Measurements from ENCODE around the gene MRPL16.

MRPL16 gene

GRCh38 chr11:59761993-59762392, 48.6 kb downstream of the MRPL16 start:
- TF ChIP-seq CEBPB (IDR thresholded peaks at IDR 0.05) (no peak), TCF12 (IDR thresholded peaks at IDR 0.05; ENCODE audit: low read depth) (no peak), TEAD4 (IDR thresholded peaks at IDR 0.05) (no peak), RAD21 (IDR thresholded peaks at IDR 0.05; ENCODE audit: low read depth) (no peak), MAX (IDR thresholded peaks at IDR 0.05) (no peak), EGR1 (IDR thresholded peaks at IDR 0.05) (no peak), FOXM1 (IDR thresholded peaks at IDR 0.05; ENCODE audit: borderline replicate concordance, low read depth) (no peak), EP300 (IDR thresholded peaks at IDR 0.05; ENCODE audit: borderline replicate concordance) (no peak)
- TF ChIP-seq, protein P1, sequence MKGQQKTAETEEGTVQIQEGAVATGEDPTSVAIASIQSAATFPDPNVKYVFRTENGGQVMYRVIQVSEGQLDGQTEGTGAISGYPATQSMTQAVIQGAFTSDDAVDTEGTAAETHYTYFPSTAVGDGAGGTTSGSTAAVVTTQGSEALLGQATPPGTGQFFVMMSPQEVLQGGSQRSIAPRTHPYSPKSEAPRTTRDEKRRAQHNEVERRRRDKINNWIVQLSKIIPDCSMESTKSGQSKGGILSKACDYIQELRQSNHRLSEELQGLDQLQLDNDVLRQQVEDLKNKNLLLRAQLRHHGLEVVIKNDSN (IDR thresholded peaks at IDR 0.05), result no peak

- TF ChIP-seq, protein P2, sequence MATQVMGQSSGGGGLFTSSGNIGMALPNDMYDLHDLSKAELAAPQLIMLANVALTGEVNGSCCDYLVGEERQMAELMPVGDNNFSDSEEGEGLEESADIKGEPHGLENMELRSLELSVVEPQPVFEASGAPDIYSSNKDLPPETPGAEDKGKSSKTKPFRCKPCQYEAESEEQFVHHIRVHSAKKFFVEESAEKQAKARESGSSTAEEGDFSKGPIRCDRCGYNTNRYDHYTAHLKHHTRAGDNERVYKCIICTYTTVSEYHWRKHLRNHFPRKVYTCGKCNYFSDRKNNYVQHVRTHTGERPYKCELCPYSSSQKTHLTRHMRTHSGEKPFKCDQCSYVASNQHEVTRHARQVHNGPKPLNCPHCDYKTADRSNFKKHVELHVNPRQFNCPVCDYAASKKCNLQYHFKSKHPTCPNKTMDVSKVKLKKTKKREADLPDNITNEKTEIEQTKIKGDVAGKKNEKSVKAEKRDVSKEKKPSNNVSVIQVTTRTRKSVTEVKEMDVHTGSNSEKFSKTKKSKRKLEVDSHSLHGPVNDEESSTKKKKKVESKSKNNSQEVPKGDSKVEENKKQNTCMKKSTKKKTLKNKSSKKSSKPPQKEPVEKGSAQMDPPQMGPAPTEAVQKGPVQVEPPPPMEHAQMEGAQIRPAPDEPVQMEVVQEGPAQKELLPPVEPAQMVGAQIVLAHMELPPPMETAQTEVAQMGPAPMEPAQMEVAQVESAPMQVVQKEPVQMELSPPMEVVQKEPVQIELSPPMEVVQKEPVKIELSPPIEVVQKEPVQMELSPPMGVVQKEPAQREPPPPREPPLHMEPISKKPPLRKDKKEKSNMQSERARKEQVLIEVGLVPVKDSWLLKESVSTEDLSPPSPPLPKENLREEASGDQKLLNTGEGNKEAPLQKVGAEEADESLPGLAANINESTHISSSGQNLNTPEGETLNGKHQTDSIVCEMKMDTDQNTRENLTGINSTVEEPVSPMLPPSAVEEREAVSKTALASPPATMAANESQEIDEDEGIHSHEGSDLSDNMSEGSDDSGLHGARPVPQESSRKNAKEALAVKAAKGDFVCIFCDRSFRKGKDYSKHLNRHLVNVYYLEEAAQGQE (IDR thresholded peaks at IDR 0.05; ENCODE audit: low read depth), result no peak
- TF ChIP-seq FOXM1 (IDR thresholded peaks at IDR 0.05; ENCODE audit: borderline replicate concordance, low read depth), result no peak
- no peak for TF ChIP-seq TCF12 (IDR thresholded peaks at IDR 0.05; ENCODE audit: low read depth)
- TF ChIP-seq, protein P1 (IDR thresholded peaks at IDR 0.05), result no peak
- no peak for TF ChIP-seq ZBTB7A (IDR thresholded peaks at IDR 0.05; ENCODE audit: low read depth)
- no peak for TF ChIP-seq CEBPB (IDR thresholded peaks at IDR 0.05)
- no peak for TF ChIP-seq EP300 (IDR thresholded peaks at IDR 0.05; ENCODE audit: borderline replicate concordance)
- no peak for TF ChIP-seq YY1 (IDR thresholded peaks at IDR 0.05; ENCODE audit: low read depth)
- TF ChIP-seq CREB1 (IDR thresholded peaks at IDR 0.05; ENCODE audit: low read depth), result no peak
Measured at GRCh38 chr11:59760771-59761170, 49.8 kb downstream of the MRPL16 start.

DNA sequence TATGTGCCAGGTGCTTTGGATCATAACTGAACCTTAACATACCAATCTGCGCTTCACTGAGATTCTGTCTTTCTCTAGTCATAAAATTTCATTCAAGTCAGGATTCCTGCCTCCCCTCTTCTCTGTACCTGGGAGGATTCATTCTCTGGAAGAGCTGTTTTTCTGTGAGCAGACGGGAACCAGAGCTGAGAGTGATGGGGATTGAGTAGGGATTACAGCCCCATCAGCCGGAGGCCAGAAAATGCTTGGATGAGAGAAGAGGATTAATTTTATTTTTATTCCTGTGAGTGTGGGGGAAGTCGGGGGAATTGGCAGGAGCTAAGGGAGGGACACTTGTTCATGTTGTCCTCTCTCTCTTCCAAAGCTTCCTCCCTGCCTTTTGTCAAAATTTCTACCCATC, 50.7 kb downstream of the MRPL16 start:
- TF ChIP-seq, protein P1 (IDR thresholded peaks at IDR 0.05), result no peak
- no peak for TF ChIP-seq TCF12 (IDR thresholded peaks at IDR 0.05; ENCODE audit: low read depth)
- TF ChIP-seq RAD21 (IDR thresholded peaks at IDR 0.05; ENCODE audit: low read depth), result no peak
- no peak for TF ChIP-seq CEBPB (IDR thresholded peaks at IDR 0.05)
- TF ChIP-seq EP300 (IDR thresholded peaks at IDR 0.05; ENCODE audit: borderline replicate concordance), result no peak
- no peak for TF ChIP-seq TAF1 (IDR thresholded peaks at IDR 0.05; ENCODE audit: low read depth)
- TF ChIP-seq, protein P2 (IDR thresholded peaks at IDR 0.05; ENCODE audit: low read depth), result no peak
- no peak for TF ChIP-seq CREB1 (IDR thresholded peaks at IDR 0.05; ENCODE audit: low read depth)
- no peak for TF ChIP-seq MAX (IDR thresholded peaks at IDR 0.05)
- TF ChIP-seq FOXM1 (IDR thresholded peaks at IDR 0.05; ENCODE audit: borderline replicate concordance, low read depth), result no peak
- TF ChIP-seq NFIC (IDR thresholded peaks at IDR 0.05), result no peak
- no peak for TF ChIP-seq YY1 (IDR thresholded peaks at IDR 0.05; ENCODE audit: low read depth)
- TF ChIP-seq TEAD4 (IDR thresholded peaks at IDR 0.05), result no peak

- no peak for TF ChIP-seq CREB1 (IDR thresholded peaks at IDR 0.05; ENCODE audit: low read depth)
- no peak for TF ChIP-seq TAF1 (IDR thresholded peaks at IDR 0.05; ENCODE audit: low read depth)
- no peak for TF ChIP-seq EP300 (IDR thresholded peaks at IDR 0.05; ENCODE audit: borderline replicate concordance)
- no peak for TF ChIP-seq YY1 (IDR thresholded peaks at IDR 0.05; ENCODE audit: low read depth)
- TF ChIP-seq ZBTB7A (IDR thresholded peaks at IDR 0.05; ENCODE audit: low read depth), result no peak
- no peak for TF ChIP-seq NFIC (IDR thresholded peaks at IDR 0.05)
- no peak for TF ChIP-seq TEAD4 (IDR thresholded peaks at IDR 0.05)
- TF ChIP-seq, protein P2 (IDR thresholded peaks at IDR 0.05; ENCODE audit: low read depth), result no peak
- no peak for TF ChIP-seq FOXM1 (IDR thresholded peaks at IDR 0.05; ENCODE audit: borderline replicate concordance, low read depth)
- no peak for TF ChIP-seq MAX (IDR thresholded peaks at IDR 0.05)
- TF ChIP-seq EGR1 (IDR thresholded peaks at IDR 0.05), result no peak
- TF ChIP-seq RAD21 (IDR thresholded peaks at IDR 0.05; ENCODE audit: low read depth), result no peak
- TF ChIP-seq, protein P1 (IDR thresholded peaks at IDR 0.05), result no peak
- no peak for TF ChIP-seq CEBPB (IDR thresholded peaks at IDR 0.05)
- no peak for TF ChIP-seq TCF12 (IDR thresholded peaks at IDR 0.05; ENCODE audit: low read depth)
Measured at GRCh38 chr11:59758401-59759037, 52.1 kb downstream of the MRPL16 start.

All from Ishikawa (cell line).